SHP77 (cell line): ENCODE data around the gene AOPEP.
A peak's percentile ranks its signal among the peaks of the same experiment; 100 is the strongest.

Experiments used
- DNase-seq, 2 experiments: peaks; one replicate each; lab custom pipeline; 2025; lab: John Stamatoyannopoulos, UW

AOPEP gene

DNA sequence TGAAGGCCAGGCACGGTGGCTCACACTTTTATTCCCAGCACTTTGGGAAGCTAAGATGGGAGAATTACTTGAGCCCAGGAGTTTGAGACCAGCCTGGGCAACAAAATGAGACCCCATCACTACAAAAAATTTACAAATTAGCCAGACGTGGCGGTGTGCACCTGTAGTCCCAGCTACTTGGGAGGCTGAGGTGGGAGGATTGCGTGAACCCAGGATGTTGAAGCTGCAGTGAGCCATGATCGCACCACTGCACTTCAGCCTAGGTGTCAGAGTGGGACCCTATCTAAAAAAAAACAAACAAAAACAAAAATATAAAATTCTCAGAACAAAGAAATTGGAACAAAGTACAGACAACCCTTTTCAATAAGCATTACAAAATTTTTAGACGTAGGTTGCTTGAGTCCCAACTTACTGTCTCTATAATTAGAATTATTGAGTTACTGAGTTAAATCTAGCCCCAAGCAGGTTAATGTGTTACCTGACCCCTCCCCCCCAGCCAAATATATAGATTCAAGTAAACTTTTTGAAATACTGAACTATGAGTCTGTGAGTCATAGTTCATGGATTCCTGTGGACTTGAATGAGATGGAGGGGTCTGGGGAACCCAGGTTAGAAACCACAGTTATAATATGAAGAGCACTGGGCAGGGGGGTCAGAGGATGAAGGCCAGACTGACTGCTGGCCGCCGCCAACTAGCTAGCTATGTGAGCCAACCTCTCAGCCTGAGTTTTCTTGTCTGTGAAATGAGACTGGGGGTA lies 173.1 kb downstream of the AOPEP start:
- DNase-seq: no peak

DNA sequence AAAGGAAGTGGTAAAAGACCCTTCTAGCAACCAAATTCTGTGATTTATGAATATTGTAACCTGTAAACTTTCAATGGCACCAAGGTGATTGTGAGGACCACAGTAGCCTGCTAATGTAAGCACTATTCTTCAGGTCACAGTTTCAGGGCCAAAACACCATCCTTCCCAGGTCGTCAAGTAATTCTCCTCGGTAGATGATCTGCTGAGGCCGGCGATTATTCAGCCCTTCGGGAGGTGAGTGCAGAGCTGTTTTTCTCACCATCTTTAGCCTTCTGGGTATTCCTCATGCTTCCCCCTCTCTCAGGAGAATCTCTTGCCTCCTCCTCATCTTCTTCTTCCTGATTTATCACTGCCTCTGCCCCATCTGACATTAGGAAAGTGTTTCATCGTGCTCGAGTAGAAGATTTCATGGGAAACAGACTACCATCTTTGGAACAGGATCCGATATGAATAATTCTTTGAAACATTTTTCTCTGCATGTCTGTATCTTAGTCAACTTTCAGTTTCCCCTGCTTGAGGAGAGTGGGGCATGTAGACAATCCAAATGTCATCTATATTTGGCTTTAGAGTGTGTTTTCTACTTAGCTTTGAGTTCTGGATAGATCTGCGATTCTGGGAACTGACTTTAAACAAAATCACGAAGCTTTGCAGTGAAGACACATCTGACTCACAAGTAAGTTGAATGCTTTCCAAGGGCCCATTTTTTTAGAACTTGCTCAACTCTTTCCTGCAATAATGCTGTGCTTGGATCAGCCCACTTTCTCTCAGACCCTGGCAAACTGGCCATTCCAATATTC lies 173.9 kb downstream of the AOPEP start:
- no peak for DNase-seq

DNA sequence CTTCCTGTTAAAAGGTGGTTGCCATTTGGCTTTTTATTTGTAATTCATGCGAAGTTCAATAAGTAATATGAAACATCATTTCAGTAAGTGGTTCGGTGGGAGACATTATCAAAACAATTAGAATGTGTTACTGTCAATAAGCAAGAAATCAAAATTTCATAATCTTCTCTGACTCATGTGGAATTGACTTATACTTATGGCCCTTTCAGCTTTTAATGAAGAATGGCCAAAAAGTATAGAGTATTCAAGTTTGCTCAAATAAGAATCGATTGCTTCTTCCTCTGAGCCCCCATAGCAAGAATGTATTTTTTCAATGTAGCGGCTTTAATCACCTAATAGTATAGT lies 174.5 kb downstream of the AOPEP start:
- no peak for DNase-seq

DNA sequence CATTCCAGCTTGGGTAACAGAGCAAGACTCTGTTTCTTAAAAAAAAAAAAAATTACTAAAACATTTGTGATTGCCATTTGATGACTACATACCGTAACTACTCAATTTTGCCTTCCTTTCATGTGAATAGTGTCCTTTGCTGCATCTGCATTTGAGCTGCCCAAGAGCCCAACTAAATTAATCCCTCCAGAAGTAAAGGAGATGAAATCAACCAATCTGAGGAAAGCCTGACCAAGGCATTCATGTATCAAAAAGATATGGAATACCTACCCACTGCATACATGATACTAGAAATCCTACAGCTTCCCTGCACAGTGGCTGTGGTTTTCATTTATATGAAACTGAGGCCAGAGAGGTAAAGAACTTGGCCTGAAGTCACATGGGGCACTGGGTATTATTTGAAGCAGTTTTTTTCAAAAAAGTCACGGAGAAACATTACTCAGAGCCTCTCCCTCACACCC lies 177.5 kb downstream of the AOPEP start:
- DNase-seq: no peak

DNA sequence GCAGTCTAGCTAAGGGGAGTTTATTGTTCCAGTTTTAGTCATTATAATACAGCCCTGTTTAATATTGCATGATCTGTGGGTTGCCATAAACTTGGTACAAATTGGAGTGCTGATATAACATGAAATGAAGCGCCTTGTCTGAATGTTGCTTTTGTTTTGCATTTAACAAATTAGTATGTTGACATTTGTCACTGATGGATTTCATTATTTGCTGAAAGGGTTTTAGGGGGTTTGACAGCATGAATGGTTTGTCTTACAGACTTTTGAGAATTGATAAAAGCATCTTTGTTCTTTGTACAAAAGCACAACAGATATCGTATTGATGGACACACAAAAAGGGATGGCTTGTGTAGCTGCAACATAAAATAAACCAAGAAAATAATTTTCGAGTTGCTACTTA lies 178.3 kb downstream of the AOPEP start:
- DNase-seq: no peak

DNA sequence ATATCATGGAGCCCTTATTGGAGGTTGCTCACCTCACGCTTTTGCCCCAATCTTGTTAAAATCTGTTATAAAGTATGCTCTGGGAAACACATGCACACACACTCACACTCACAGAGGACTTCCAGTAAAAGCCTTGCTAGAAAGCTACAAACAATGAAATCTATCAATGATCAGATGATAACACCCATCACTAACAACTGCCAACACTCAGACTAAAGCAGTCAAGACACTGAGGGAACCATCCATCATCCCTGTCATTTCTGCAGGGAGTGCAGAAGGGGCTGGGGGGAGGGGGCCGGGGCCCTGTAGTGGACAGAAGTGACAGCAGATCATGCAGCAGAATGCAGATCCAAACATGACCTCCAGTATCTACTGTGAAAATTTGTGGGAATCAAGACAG lies 179.1 kb downstream of the AOPEP start:
- DNase-seq: no peak

DNA sequence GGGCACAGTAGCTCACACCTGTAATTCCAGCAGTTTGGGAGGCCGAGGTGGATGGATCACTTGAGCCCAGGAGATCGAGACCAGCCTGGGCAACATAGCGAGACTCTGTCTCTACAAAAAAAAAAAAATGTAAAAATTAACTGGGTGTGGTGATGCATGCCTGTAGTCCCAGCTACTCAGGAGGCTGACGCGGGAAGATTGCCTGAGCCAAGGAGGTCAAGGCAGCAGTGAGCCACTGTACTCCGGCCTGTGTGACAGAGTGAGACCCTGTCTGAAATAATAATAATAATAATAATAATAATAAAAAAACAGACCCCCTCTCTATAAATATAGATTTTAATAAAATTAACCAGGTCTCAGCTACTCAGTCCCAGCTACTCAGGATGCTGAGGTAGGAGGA lies 179.7 kb downstream of the AOPEP start:
- DNase-seq: no peak

DNA sequence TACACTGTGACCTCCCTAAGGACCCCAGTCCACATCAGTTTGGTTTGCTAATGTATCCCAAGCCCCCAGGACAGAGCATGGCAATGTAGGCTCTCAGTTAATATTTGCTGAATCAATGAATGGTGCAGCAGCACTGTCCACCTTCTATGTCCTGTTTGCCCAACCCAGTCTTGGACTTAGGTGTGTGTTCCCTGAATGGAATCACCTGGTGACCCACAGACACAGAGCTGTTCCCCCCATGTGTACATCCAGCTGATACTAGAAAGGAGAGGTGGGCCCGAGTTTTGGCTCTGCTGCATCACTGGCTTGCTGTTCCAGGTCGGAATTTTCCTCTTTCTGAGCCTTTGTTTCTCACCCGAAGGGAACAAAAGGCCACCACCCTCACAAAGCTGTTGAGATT lies 180.2 kb downstream of the AOPEP start:
- DNase-seq: no peak

DNA sequence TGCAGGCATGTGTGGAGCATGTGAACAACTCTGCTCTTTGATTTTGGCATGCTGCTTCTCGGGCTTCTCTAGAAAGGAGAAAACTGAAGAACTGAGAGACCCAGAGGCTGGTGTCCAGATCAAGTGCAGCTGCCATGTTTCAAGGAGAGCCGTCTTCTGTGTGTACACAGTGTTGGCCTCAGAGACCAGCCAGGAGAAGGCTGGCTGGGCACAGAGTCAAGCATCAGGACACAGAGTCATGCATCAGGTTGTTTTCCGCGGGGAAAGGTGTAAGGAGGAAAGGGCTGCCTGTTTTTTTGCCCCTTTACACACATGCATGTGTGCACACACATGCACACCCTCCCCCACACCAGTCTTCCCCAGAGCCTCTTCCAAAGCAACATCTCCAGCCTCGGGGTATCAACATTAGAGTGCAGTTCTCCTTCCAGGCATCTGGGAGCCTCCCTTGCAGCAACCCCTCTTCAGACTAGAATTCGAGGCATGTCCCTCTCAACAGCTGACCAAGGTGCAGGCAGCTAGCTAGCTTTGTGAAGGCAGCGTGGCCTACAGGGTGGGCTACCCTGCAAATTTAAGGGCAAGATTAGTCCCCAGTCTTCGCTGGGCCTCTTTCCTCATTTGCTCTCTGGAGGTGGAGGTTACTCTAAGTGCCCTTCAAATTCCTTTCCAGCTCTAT lies 180.9 kb downstream of the AOPEP start:
- DNase-seq: no peak

DNA sequence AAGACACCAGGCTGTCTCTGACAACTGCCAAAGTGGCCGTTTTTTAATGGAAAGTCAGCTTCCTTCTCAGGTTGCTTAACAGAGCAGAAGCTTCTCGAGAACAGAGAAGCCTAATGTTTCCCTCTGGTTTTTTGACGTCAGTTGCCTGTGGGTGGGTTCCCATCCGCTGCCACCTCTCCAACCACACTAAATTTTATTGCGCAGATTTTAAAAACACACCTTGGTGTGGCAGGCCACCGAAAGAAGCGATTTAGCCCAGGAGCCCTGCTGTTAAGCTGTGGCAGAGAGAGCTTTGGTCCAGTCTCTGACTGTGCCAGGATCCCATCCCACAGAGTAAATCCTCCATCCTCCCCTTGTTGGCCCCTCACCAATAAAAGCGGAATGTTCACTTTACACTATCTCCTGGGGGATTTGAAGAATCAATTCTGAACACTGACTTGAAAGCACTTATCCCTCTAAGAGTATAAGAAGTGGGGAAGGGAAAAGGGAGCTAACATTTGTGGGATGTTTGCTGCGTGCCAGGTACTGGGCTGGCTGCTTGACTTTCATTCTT lies 181.6 kb downstream of the AOPEP start:
- DNase-seq: no peak

DNA sequence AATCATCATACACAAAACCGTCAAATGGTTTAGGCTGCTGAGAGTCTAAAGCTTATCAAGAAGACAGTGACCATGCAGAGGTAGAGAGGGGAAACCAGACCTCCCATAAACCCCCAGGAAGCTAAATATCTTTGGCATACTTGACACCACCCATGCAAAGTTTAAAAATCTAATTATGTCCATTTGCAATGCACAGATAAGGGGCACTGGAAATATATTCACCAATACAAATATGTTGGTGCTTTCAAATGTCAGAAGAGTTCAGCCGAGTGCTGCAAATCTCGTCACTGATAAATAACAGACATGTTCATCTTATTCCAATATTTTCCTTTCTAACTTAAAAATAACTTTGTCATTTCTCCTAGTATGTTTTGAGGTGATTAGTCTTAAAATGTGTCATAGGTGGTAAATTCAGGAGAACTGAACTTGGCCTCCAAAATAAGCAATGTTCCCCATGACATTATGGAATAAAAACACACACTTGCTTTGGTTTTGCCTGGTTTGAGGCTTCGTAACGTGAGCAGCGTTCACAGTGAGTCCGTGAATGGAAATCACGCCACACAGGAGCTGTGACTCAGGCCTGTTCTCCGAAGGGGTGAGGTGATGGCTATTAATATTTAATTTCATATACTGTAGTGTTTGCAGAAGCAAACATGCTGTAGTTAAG lies 182.2 kb downstream of the AOPEP start:
- DNase-seq: peak; percentile 18 to 29

DNA sequence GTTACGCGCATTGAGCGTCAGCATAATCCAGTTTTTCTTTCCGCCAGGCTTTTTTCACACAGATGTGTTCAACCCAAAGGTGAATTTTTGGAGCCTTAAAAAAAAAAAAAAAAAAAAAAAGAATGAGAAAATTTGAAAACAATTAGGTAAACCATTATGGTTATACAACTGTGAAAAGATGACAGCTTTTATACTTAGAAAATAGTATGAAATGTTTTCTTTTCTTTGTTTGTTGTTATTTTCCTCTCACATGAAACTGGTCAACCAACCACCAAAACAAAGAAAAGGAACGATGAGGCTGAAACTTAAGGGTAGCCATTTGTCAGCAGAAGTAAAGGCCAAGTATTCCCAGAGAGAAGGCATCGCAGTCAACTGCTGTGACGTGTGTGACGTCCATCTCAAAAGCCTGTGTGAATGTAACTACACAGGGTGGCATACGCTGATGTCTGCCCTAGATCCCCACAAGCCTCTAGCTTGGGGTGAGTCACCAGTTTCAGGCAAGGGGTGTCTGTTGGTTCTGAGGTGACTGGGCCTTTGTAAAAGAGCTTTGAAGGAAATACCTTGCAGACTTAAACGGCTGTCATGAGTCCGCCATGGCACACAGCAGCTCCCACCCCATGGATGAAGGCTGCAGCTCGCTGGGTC lies 182.9 kb downstream of the AOPEP start:
- peak in 1 of 2 experiments; percentile 24 for DNase-seq

DNA sequence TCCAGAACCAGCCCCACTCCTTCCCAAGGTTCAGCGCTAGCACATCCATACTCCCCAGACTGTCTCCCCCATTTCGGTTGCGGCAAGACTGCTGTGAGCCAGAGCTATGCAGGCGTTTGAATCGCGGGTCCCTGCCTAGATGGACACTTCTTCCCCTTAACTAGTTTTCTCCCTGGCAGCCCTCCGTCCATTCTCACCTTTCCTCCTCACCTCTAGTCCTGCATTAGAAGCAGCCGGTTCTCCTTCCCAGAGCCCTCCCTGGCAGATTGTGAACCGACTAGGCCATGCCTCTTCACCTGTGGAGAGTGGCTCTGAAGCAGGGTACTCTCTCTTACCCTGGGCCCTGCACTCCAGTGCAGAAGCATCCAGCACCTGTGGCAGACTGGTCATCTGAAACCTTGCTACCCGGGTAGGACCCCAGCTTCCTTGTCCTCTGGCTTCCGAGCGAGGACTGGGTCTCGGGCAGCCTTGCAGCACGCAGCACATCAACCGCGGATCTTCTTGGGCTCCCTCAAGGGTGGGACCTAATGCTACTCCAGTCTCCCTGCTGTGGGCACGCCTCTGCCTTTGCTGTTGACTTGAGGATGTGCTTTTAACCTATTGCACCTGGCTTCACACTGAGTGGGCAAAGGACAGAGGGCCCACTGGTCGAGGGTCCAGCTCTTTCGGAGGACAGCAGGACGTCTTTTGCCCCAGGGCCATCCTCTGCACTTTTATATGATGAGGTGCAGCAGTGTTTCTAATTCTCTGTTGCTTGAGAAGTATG lies 183.6 kb downstream of the AOPEP start:
- DNase-seq: no peak

DNA sequence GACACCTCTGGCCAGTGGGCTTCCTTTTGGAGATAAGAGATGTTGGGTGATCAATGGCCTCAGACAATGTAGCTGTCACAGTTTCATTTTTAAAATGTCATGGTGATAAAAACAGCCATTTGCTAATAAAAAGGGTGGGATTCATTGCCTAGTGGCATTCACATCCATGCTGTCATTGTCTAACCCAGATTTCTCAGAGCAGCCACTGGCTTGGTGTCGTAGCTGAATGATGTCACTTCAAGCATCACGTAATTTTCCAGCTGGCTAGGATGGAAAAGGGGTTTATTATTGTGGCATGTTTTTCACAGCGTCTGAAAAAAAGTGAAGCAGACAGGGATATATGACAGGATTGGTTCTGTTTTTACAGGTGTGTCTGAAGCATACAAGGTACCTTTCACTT lies 184.7 kb downstream of the AOPEP start:
- DNase-seq: no peak

DNA sequence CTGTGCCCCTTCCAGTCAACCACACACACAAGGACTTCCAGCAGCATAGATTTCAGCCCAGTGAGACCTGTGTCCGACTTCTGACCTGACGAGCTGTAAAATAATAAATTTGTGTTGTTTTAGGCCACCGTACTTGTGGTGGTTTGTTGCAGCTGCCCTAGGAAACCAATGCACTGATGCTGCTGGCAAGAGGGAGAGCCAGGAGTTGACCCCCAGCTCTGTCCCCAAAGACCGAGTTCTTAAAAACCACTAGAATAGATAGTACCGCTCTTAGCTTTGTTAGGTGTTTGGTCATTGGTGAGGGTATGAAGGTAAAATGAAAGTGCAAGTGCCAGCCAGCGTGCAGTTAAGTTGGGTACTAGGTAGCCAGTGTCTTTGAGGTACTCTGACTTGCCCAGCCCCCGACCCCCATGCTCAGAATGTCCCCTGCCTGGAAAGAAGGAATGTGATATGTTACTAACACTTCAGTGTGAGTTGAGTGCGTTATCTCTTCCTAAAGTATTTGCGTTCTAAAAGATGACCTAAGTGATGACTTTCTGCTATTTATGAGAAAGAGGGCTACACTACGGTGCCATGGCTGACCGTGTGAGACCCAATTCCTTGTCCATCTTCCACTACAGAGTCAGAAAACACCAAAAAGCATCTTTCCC lies 185.6 kb downstream of the AOPEP start:
- no peak for DNase-seq

DNA sequence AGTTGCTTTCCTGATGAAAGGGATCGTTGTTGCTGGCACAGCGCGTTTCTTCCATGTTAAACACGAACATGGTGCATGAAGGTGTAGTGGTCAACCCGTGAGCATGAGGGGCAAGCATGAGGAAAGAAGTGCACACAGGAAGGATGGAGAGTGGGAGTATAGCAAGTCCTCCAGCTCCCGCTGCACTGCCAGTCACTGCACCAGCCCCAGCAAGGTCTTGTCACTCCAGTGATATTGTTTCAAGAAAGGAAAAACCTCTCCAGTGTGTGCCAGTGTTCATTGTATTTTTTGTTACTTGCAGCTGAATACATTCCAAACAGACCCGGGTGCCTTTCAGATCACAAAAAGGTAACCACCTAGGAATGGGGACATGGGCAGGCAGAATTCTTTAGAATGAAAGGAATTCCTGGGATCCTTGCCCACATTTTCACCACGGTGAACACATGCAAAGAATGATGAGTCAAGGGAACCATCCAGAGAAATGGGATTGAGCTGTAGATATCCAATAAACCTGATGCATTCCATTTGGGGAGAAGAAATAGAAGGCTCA lies 186.3 kb downstream of the AOPEP start:
- DNase-seq: no peak

DNA sequence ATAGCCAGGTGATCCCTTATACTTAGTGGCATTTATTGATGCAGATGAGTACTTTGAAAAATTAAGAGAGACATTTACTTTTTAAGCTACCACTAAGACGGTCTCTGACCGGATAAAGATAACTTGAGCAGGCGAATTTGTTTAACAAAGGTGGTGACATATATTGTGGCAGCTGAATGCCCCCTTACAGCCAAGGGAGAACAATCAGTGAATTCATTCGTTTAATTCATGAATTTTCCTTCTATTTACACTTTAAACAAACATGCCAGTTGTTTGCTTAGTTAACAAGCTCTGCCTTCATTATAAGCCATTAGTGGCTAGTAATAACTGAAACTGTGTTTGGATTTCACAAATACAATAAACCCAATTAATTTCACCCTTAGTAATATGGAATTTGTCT lies 187.1 kb downstream of the AOPEP start:
- no peak for DNase-seq

DNA sequence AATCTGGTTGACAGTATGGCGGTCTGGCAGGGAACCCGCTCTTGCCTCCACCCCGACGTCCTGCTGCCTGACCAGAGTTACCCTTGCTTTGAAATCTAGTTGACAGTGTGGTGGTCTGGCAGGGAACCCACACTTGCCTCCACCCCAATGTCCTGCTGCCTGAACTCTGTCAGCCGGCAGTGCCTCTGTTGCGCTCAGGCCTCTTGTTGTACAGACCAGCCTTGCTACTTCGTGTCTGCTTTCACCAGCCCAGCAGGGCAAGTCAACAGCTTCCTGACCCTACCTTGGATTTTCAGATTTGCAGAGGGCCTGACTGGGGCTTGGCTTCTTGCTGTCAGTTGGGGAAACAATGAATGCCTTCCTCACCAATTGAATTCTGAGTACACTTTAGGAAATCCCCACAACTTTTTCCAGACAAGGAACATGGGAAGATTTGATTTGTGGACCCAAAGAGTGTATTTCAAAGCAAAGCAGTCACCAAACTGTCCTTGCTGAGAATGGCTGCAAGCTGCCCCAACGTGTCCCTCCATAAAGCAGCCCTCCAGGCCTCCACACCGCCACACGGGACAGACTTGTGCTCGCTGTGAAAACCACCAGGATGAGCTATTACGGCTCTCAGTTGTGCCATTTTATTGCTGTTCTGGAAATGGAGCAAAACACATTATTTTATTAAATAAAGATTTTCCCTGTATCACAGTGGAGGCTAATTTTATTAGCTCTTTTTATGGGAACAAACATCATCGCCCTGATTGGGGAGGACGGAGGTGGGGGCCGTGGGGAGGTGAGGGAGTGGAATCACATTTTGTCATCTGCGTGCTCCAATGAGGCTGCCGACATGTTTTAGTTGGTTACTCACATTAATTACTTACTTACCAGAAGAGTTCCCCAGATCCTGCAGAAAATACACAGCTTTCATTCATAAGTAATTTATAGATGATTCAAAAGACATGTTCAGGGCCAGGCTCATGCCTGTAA lies 189.3 kb downstream of the AOPEP start:
- no peak for DNase-seq

DNA sequence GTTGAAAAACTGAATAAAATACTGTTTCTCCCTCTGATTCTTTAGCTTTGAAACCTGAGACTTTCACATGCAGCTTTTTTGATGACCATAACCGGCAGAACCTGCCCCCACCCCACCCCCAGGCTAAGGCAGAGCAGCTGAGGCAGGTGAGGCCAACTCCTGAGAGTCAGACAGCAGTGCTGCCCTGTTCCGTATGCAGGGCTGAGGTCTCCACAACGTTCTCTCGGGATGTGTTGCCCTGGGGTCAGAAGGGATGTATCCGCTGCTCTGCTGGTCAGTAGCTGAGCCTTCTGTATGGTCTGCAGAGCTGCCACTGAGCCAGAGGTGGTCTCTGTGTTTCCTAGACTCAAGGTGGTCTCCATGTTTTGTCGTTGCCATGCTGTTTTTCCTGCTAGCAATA lies 190.5 kb downstream of the AOPEP start:
- peak; percentile 17 to 43 for DNase-seq
